Measurements from ENCODE around the gene PGA4. TPM values are rescaled to one million over a fixed set of nuclear protein-coding genes. Genes with fewer than 3 reads are reported as not detected.
"Not testable (repeated sequence)": the region's sequence is repeated elsewhere in the genome, so short reads cannot be mapped to it uniquely, and the experiment has no call there.

The PGA4 gene
- polyA plus RNA-seq, 3 donors = 1.5 to 33.5 (median 7.0) TPM

GRCh38 chr11:61211327-61211952 lies 10.7 kb upstream of the PGA4 start:
- H3K27me3 ChIP-seq (ENCODE audit: control insufficient read depth in 2 of 2, insufficient read depth in 2 of 2, low read length in 2 of 2); H2AFZ ChIP-seq (ENCODE audit: insufficient read depth, low read depth, low read length, poor library complexity, severe bottlenecking); H3K4me3 ChIP-seq (replicated peaks in 1 of 3; ENCODE audit: low read depth in 2 of 3, low read length in 3 of 3); DNase-seq; H3K9me3 Mint-ChIP-seq; H3K4me1 Mint-ChIP-seq; H3K79me2 ChIP-seq (ENCODE audit: insufficient read depth, low read length); H3K4me1 ChIP-seq (ENCODE audit: control insufficient read depth in 1 of 2, insufficient read depth in 2 of 2, low read length in 2 of 2); H3K9me3 ChIP-seq (replicated peaks in 1 of 2; ENCODE audit: control insufficient read depth in 1 of 2, insufficient read depth in 1 of 2, low read length in 2 of 2); H3K9ac ChIP-seq (ENCODE audit: insufficient read depth, low read length, poor library complexity, severe bottlenecking); H3K4me2 ChIP-seq (replicated peaks; ENCODE audit: extremely low read depth, low read length, poor library complexity, severe bottlenecking); H3K36me3 ChIP-seq (replicated peaks in 1 of 2; ENCODE audit: control insufficient read depth in 1 of 2, insufficient read depth in 2 of 2, low read length in 2 of 2); H3K27ac ChIP-seq (ENCODE audit: low read depth in 1 of 2, low read length in 2 of 2); H4K20me1 ChIP-seq (ENCODE audit: insufficient read depth, low read length); H3K27ac Mint-ChIP-seq; H3K27me3 Mint-ChIP-seq (ENCODE audit: low read depth in 3 of 3); H3K4me3 Mint-ChIP-seq; H3K36me3 Mint-ChIP-seq; intact Hi-C loops (cut with micrococcal nuclease): not testable (repeated sequence)
- WGBS (ENCODE audit: insufficient coverage) = no CpG with 5 or more reads among the region's 10 CpGs

GRCh38 chr11:61212202-61212601 lies 9.9 kb upstream of the PGA4 start:
- H3K9me3 ChIP-seq (replicated peaks in 1 of 2; ENCODE audit: control insufficient read depth in 1 of 2, insufficient read depth in 1 of 2, low read length in 2 of 2); H3K36me3 ChIP-seq (replicated peaks in 1 of 2; ENCODE audit: control insufficient read depth in 1 of 2, insufficient read depth in 2 of 2, low read length in 2 of 2); H3K27ac Mint-ChIP-seq; H3K4me2 ChIP-seq (replicated peaks; ENCODE audit: extremely low read depth, low read length, poor library complexity, severe bottlenecking); H3K4me1 ChIP-seq (ENCODE audit: control insufficient read depth in 1 of 2, insufficient read depth in 2 of 2, low read length in 2 of 2); H3K4me3 ChIP-seq (replicated peaks in 1 of 3; ENCODE audit: low read depth in 2 of 3, low read length in 3 of 3); H3K4me3 Mint-ChIP-seq; H3K27ac ChIP-seq (ENCODE audit: low read depth in 1 of 2, low read length in 2 of 2); H3K9ac ChIP-seq (ENCODE audit: insufficient read depth, low read length, poor library complexity, severe bottlenecking); H3K36me3 Mint-ChIP-seq; H3K79me2 ChIP-seq (ENCODE audit: insufficient read depth, low read length); H2AFZ ChIP-seq (ENCODE audit: insufficient read depth, low read depth, low read length, poor library complexity, severe bottlenecking); H4K20me1 ChIP-seq (ENCODE audit: insufficient read depth, low read length); H3K27me3 Mint-ChIP-seq (ENCODE audit: low read depth in 3 of 3); DNase-seq; intact Hi-C loops (cut with micrococcal nuclease); H3K27me3 ChIP-seq (ENCODE audit: control insufficient read depth in 2 of 2, insufficient read depth in 2 of 2, low read length in 2 of 2); H3K9me3 Mint-ChIP-seq; H3K4me1 Mint-ChIP-seq: not testable (repeated sequence)
- WGBS (ENCODE audit: insufficient coverage) = no CpG with 5 or more reads among the region's 15 CpGs

GRCh38 chr11:61213711-61214324 lies 8.3 kb upstream of the PGA4 start:
- intact Hi-C loops (cut with micrococcal nuclease); H3K9ac ChIP-seq (ENCODE audit: insufficient read depth, low read length, poor library complexity, severe bottlenecking); H3K9me3 ChIP-seq (replicated peaks in 1 of 2; ENCODE audit: control insufficient read depth in 1 of 2, insufficient read depth in 1 of 2, low read length in 2 of 2); H4K20me1 ChIP-seq (ENCODE audit: insufficient read depth, low read length); H3K36me3 Mint-ChIP-seq; H3K36me3 ChIP-seq (replicated peaks in 1 of 2; ENCODE audit: control insufficient read depth in 1 of 2, insufficient read depth in 2 of 2, low read length in 2 of 2); DNase-seq; H3K4me3 Mint-ChIP-seq; H3K4me1 ChIP-seq (ENCODE audit: control insufficient read depth in 1 of 2, insufficient read depth in 2 of 2, low read length in 2 of 2); H3K4me3 ChIP-seq (replicated peaks in 1 of 3; ENCODE audit: low read depth in 2 of 3, low read length in 3 of 3); H3K4me1 Mint-ChIP-seq; H3K27ac ChIP-seq (ENCODE audit: low read depth in 1 of 2, low read length in 2 of 2); H3K27ac Mint-ChIP-seq; H3K4me2 ChIP-seq (replicated peaks; ENCODE audit: extremely low read depth, low read length, poor library complexity, severe bottlenecking); H3K27me3 ChIP-seq (ENCODE audit: control insufficient read depth in 2 of 2, insufficient read depth in 2 of 2, low read length in 2 of 2); H3K27me3 Mint-ChIP-seq (ENCODE audit: low read depth in 3 of 3); H3K79me2 ChIP-seq (ENCODE audit: insufficient read depth, low read length); H2AFZ ChIP-seq (ENCODE audit: insufficient read depth, low read depth, low read length, poor library complexity, severe bottlenecking); H3K9me3 Mint-ChIP-seq: not testable (repeated sequence)
- WGBS (ENCODE audit: insufficient coverage) = no CpG with 5 or more reads among the region's 3 CpGs

- H3K36me3 Mint-ChIP-seq; H3K27me3 ChIP-seq (ENCODE audit: control insufficient read depth in 2 of 2, insufficient read depth in 2 of 2, low read length in 2 of 2); H3K4me1 Mint-ChIP-seq; H3K9me3 Mint-ChIP-seq; H3K4me2 ChIP-seq (replicated peaks; ENCODE audit: extremely low read depth, low read length, poor library complexity, severe bottlenecking); H3K4me3 Mint-ChIP-seq; H3K27me3 Mint-ChIP-seq (ENCODE audit: low read depth in 3 of 3); DNase-seq; H3K4me3 ChIP-seq (replicated peaks in 1 of 3; ENCODE audit: low read depth in 2 of 3, low read length in 3 of 3); H4K20me1 ChIP-seq (ENCODE audit: insufficient read depth, low read length); intact Hi-C loops (cut with micrococcal nuclease); H3K36me3 ChIP-seq (replicated peaks in 1 of 2; ENCODE audit: control insufficient read depth in 1 of 2, insufficient read depth in 2 of 2, low read length in 2 of 2); H3K27ac ChIP-seq (ENCODE audit: low read depth in 1 of 2, low read length in 2 of 2); H2AFZ ChIP-seq (ENCODE audit: insufficient read depth, low read depth, low read length, poor library complexity, severe bottlenecking); H3K27ac Mint-ChIP-seq; H3K4me1 ChIP-seq (ENCODE audit: control insufficient read depth in 1 of 2, insufficient read depth in 2 of 2, low read length in 2 of 2); H3K79me2 ChIP-seq (ENCODE audit: insufficient read depth, low read length); H3K9ac ChIP-seq (ENCODE audit: insufficient read depth, low read length, poor library complexity, severe bottlenecking); H3K9me3 ChIP-seq (replicated peaks in 1 of 2; ENCODE audit: control insufficient read depth in 1 of 2, insufficient read depth in 1 of 2, low read length in 2 of 2): not testable (repeated sequence)
- WGBS (ENCODE audit: insufficient coverage) = no CpG with 5 or more reads among the region's 4 CpGs
Observed at GRCh38 chr11:61218306-61218705, 3.8 kb upstream of the PGA4 start.

All from CD14-positive monocyte (primary cell).